DMS53 (cell line): ENCODE results near the gene NPY1R.

Experiments
- DNase-seq: peaks from one replicate; lab custom pipeline; 2025; lab: John Stamatoyannopoulos, UW

NPY1R gene

GRCh38 chr4:163279713-163280112, 52.7 kb downstream of the NPY1R start:
- DNase-seq, result peak; percentile 86

- no peak for DNase-seq
These were observed 57.5 kb downstream of the NPY1R start for GRCh38 chr4:163274861-163275260.
